Measurements from ENCODE around the gene ZNF579. TPM values are rescaled to one million over a fixed set of nuclear protein-coding genes. Genes with fewer than 3 reads are reported as not detected.

The ZNF579 gene
- total and polyA plus RNA-seq, 10 of the 15 experiments (the other 5 are each of a cell fraction or from before 2014, with no cell fraction given) = 0.11 to 11.7 (median 1.5) TPM

Other genes starting within 250 kb of the ZNF579 start
Only the 7 nearest of the 28 such genes appear.
- gene SBK2, start 43.7 kb downstream of the ZNF579 start, total RNA-seq (2014; rRNA removed) = not detected in 2 replicates
- not detected in 2 replicates for gene SBK2, start 43.7 kb downstream of the ZNF579 start, total RNA-seq (2014; rRNA removed; fragmentation: Illumina TruSeq; extraction: Trizol)
- not detected in 2 replicates for gene SBK2, start 43.7 kb downstream of the ZNF579 start, total RNA-seq (2021)
- not detected in 2 replicates for gene SBK2, start 43.7 kb downstream of the ZNF579 start, polyA plus RNA-seq (2011; rRNA removed)
- not detected in 2 replicates for gene SBK2, start 43.7 kb downstream of the ZNF579 start, polyA plus RNA-seq (2014; fragmentation: Illumina TruSeq; extraction: Trizol)
- gene SBK2, start 43.7 kb downstream of the ZNF579 start, polyA plus RNA-seq (2014; fragmentation: Nextera tagmentation; extraction: Ambion mirVana) = not detected
- gene SBK2, start 43.7 kb downstream of the ZNF579 start, polyA plus RNA-seq (2014; rRNA removed) = not detected in 2 replicates
- not detected for gene SBK2, start 43.7 kb downstream of the ZNF579 start, polyA plus RNA-seq (2016; fragmentation: Nextera tagmentation; extraction: Ambion mirVana)
- gene SBK3, start 35.3 kb downstream of the ZNF579 start, total RNA-seq (2014; rRNA removed) = not detected in 2 replicates
- not detected in 2 replicates for gene SBK3, start 35.3 kb downstream of the ZNF579 start, total RNA-seq (2014; rRNA removed; fragmentation: Illumina TruSeq; extraction: Trizol)
- gene SBK3, start 35.3 kb downstream of the ZNF579 start, total RNA-seq (2021) = not detected in 2 replicates
- gene SBK3, start 35.3 kb downstream of the ZNF579 start, polyA plus RNA-seq (2011; rRNA removed) = not detected in 2 replicates
- gene SBK3, start 35.3 kb downstream of the ZNF579 start, polyA plus RNA-seq (2014; fragmentation: Illumina TruSeq; extraction: Trizol) = not detected in 2 replicates
- not detected for gene SBK3, start 35.3 kb downstream of the ZNF579 start, polyA plus RNA-seq (2014; fragmentation: Nextera tagmentation; extraction: Ambion mirVana)
- gene SBK3, start 35.3 kb downstream of the ZNF579 start, polyA plus RNA-seq (2014; rRNA removed) = not detected in 2 replicates
- gene SBK3, start 35.3 kb downstream of the ZNF579 start, polyA plus RNA-seq (2016; fragmentation: Nextera tagmentation; extraction: Ambion mirVana) = not detected
- 4.6 and 5.0 TPM in 2 replicates for gene FIZ1, start 18.7 kb upstream of the ZNF579 start, total RNA-seq (2014; rRNA removed)
- gene FIZ1, start 18.7 kb upstream of the ZNF579 start, total RNA-seq (2014; rRNA removed; fragmentation: Illumina TruSeq; extraction: Trizol) = 2.1 and 3.0 TPM in 2 replicates
- 14.6 and 16.8 TPM in 2 replicates for gene FIZ1, start 18.7 kb upstream of the ZNF579 start, total RNA-seq (2021)
- gene FIZ1, start 18.7 kb upstream of the ZNF579 start, polyA plus RNA-seq (2011; rRNA removed) = 2.9 and 4.5 TPM in 2 replicates
- gene FIZ1, start 18.7 kb upstream of the ZNF579 start, polyA plus RNA-seq (2014; fragmentation: Illumina TruSeq; extraction: Trizol) = 7.0 TPM in 2 replicates
- 1 to 10 TPM in 1 of 2 experiments, under 1 TPM in 1; 0.60 to 1.5 TPM for gene FIZ1, start 18.7 kb upstream of the ZNF579 start, polyA plus RNA-seq (2014; fragmentation: Nextera tagmentation; extraction: Ambion mirVana)
- 8.0 and 9.8 TPM in 2 replicates for gene FIZ1, start 18.7 kb upstream of the ZNF579 start, polyA plus RNA-seq (2014; rRNA removed)
- 1 to 10 TPM; 1.4 to 3.9 TPM for gene FIZ1, start 18.7 kb upstream of the ZNF579 start, polyA plus RNA-seq (2016; fragmentation: Nextera tagmentation; extraction: Ambion mirVana)
- 15.6 and 18.6 TPM in 2 replicates for gene ZNF524, start 19.4 kb upstream of the ZNF579 start, total RNA-seq (2014; rRNA removed)
- gene ZNF524, start 19.4 kb upstream of the ZNF579 start, total RNA-seq (2014; rRNA removed; fragmentation: Illumina TruSeq; extraction: Trizol) = 3.7 and 3.8 TPM in 2 replicates
- 14.7 and 17.2 TPM in 2 replicates for gene ZNF524, start 19.4 kb upstream of the ZNF579 start, total RNA-seq (2021)
- 1.5 and 3.7 TPM in 2 replicates for gene ZNF524, start 19.4 kb upstream of the ZNF579 start, polyA plus RNA-seq (2011; rRNA removed)
- 1.1 TPM in 1 of 2 replicates, not detected in the other for gene ZNF524, start 19.4 kb upstream of the ZNF579 start, polyA plus RNA-seq (2014; fragmentation: Illumina TruSeq; extraction: Trizol)
- gene ZNF524, start 19.4 kb upstream of the ZNF579 start, polyA plus RNA-seq (2014; fragmentation: Nextera tagmentation; extraction: Ambion mirVana) = under 1 TPM in 1 of 2 experiments, not detected in 1; 0.47 TPM
- 13.9 and 15.0 TPM in 2 replicates for gene ZNF524, start 19.4 kb upstream of the ZNF579 start, polyA plus RNA-seq (2014; rRNA removed)
- 10 to 100 TPM; 12.4 to 12.8 TPM for gene ZNF524, start 19.4 kb upstream of the ZNF579 start, polyA plus RNA-seq (2016; fragmentation: Nextera tagmentation; extraction: Ambion mirVana)
- 0.96 and 1.1 TPM in 2 replicates for gene ZNF865, start 24.8 kb upstream of the ZNF579 start, total RNA-seq (2014; rRNA removed)
- gene ZNF865, start 24.8 kb upstream of the ZNF579 start, total RNA-seq (2014; rRNA removed; fragmentation: Illumina TruSeq; extraction: Trizol) = 0.78 and 0.85 TPM in 2 replicates
- gene ZNF865, start 24.8 kb upstream of the ZNF579 start, total RNA-seq (2021) = 17.8 and 18.3 TPM in 2 replicates
- gene ZNF865, start 24.8 kb upstream of the ZNF579 start, polyA plus RNA-seq (2011; rRNA removed) = 0.49 and 1.5 TPM in 2 replicates
- gene ZNF865, start 24.8 kb upstream of the ZNF579 start, polyA plus RNA-seq (2014; fragmentation: Illumina TruSeq; extraction: Trizol) = 0.24 and 1.2 TPM in 2 replicates
- gene ZNF865, start 24.8 kb upstream of the ZNF579 start, polyA plus RNA-seq (2014; fragmentation: Nextera tagmentation; extraction: Ambion mirVana) = under 1 TPM; 0.02 to 0.05 TPM
- 7.6 and 9.8 TPM in 2 replicates for gene ZNF865, start 24.8 kb upstream of the ZNF579 start, polyA plus RNA-seq (2014; rRNA removed)
- under 1 TPM; 0.13 to 0.37 TPM for gene ZNF865, start 24.8 kb upstream of the ZNF579 start, polyA plus RNA-seq (2016; fragmentation: Nextera tagmentation; extraction: Ambion mirVana)
- 2.8 and 3.5 TPM in 2 replicates for gene ZNF784, start 43.7 kb upstream of the ZNF579 start, total RNA-seq (2014; rRNA removed)
- gene ZNF784, start 43.7 kb upstream of the ZNF579 start, total RNA-seq (2014; rRNA removed; fragmentation: Illumina TruSeq; extraction: Trizol) = 1.8 and 2.2 TPM in 2 replicates
- gene ZNF784, start 43.7 kb upstream of the ZNF579 start, total RNA-seq (2021) = 5.2 and 5.3 TPM in 2 replicates
- gene ZNF784, start 43.7 kb upstream of the ZNF579 start, polyA plus RNA-seq (2011; rRNA removed) = 0.68 and 1.2 TPM in 2 replicates
- 2.8 and 3.1 TPM in 2 replicates for gene ZNF784, start 43.7 kb upstream of the ZNF579 start, polyA plus RNA-seq (2014; fragmentation: Illumina TruSeq; extraction: Trizol)
- gene ZNF784, start 43.7 kb upstream of the ZNF579 start, polyA plus RNA-seq (2014; fragmentation: Nextera tagmentation; extraction: Ambion mirVana) = under 1 TPM; 0.10 to 0.97 TPM
- 3.5 and 4.4 TPM in 2 replicates for gene ZNF784, start 43.7 kb upstream of the ZNF579 start, polyA plus RNA-seq (2014; rRNA removed)
- gene ZNF784, start 43.7 kb upstream of the ZNF579 start, polyA plus RNA-seq (2016; fragmentation: Nextera tagmentation; extraction: Ambion mirVana) = 1 to 10 TPM; 1.1 to 1.4 TPM
- gene ZNF580, start 60.2 kb upstream of the ZNF579 start, total RNA-seq (2014; rRNA removed) = 9.4 and 12.2 TPM in 2 replicates
- gene ZNF580, start 60.2 kb upstream of the ZNF579 start, total RNA-seq (2014; rRNA removed; fragmentation: Illumina TruSeq; extraction: Trizol) = 4.7 and 5.7 TPM in 2 replicates
- gene ZNF580, start 60.2 kb upstream of the ZNF579 start, total RNA-seq (2021) = 31.8 and 34.2 TPM in 2 replicates
- 5.5 and 7.9 TPM in 2 replicates for gene ZNF580, start 60.2 kb upstream of the ZNF579 start, polyA plus RNA-seq (2011; rRNA removed)
- 5.3 and 7.4 TPM in 2 replicates for gene ZNF580, start 60.2 kb upstream of the ZNF579 start, polyA plus RNA-seq (2014; fragmentation: Illumina TruSeq; extraction: Trizol)
- 1 to 10 TPM; 2.3 to 7.4 TPM for gene ZNF580, start 60.2 kb upstream of the ZNF579 start, polyA plus RNA-seq (2014; fragmentation: Nextera tagmentation; extraction: Ambion mirVana)
- 27.1 and 30.2 TPM in 2 replicates for gene ZNF580, start 60.2 kb upstream of the ZNF579 start, polyA plus RNA-seq (2014; rRNA removed)
- 10 to 100 TPM; 24.7 to 25.3 TPM for gene ZNF580, start 60.2 kb upstream of the ZNF579 start, polyA plus RNA-seq (2016; fragmentation: Nextera tagmentation; extraction: Ambion mirVana)